ENCODE data around the gene PCDHA5. TPM values are rescaled to one million over a fixed set of nuclear protein-coding genes. Genes with fewer than 3 reads are reported as not detected.
"Not testable (repeated sequence)": the region's sequence is repeated elsewhere in the genome, so short reads cannot be mapped to it uniquely, and the experiment has no call there.

PCDHA5 gene
- polyA plus RNA-seq, 1 donor (not counting 4 experiments of a cell fraction or from before 2014, with no cell fraction given): not detected

- Histone ChIP-seq H3K4me3 (ENCODE audit: control insufficient read depth in 2 of 3, extremely low read depth in 1 of 3, insufficient read depth in 2 of 3, low read depth in 1 of 3, low read length in 3 of 3) (no peak within 1 kb of the TSS), H3K36me3 (ENCODE audit: control insufficient read depth in 2 of 2, extremely low read depth in 1 of 2, insufficient read depth in 2 of 2, low read length in 2 of 2) (no peaks in the 10 kb centered on the region), H3K27ac (ENCODE audit: control insufficient read depth, insufficient read depth, low read length) (no peak within 1 kb of the TSS), H3K9me1 (ENCODE audit: control insufficient read depth, extremely low read depth, insufficient read depth, low read length) (no peaks in the 10 kb centered on the region), H2AFZ (ENCODE audit: control insufficient read depth, low read length) (no peak within 1 kb of the TSS), H3K79me2 (ENCODE audit: control insufficient read depth, insufficient read depth, low read length) (no peaks in the 10 kb centered on the region), H3K4me1 (ENCODE audit: control insufficient read depth, extremely low read depth, insufficient read depth, low read length) (no peaks in the 10 kb centered on the region), H3K27me3 (ENCODE audit: control insufficient read depth, extremely low read depth, insufficient read depth, low read length) (no peaks in the 10 kb centered on the region), H3K9ac (ENCODE audit: control insufficient read depth, extremely low read depth, insufficient read depth, low read length) (no peak within 1 kb of the TSS), H3K4me2 (ENCODE audit: control insufficient read depth, extremely low read depth, insufficient read depth, low read depth, low read length) (no peak within 1 kb of the TSS), H3K9me3 (ENCODE audit: control insufficient read depth, low read depth, low read length) (peaks cover 16% of the 10 kb centered on the region), H4K20me1 (ENCODE audit: control insufficient read depth, extremely low read depth, insufficient read depth, low read length) (no peaks in the 10 kb centered on the region)
- DNase-seq (ENCODE audit: low read depth, low spot score) (no peak), FAIRE-seq (no peak)
- TF ChIP-seq, protein P1, sequence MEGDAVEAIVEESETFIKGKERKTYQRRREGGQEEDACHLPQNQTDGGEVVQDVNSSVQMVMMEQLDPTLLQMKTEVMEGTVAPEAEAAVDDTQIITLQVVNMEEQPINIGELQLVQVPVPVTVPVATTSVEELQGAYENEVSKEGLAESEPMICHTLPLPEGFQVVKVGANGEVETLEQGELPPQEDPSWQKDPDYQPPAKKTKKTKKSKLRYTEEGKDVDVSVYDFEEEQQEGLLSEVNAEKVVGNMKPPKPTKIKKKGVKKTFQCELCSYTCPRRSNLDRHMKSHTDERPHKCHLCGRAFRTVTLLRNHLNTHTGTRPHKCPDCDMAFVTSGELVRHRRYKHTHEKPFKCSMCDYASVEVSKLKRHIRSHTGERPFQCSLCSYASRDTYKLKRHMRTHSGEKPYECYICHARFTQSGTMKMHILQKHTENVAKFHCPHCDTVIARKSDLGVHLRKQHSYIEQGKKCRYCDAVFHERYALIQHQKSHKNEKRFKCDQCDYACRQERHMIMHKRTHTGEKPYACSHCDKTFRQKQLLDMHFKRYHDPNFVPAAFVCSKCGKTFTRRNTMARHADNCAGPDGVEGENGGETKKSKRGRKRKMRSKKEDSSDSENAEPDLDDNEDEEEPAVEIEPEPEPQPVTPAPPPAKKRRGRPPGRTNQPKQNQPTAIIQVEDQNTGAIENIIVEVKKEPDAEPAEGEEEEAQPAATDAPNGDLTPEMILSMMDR (optimal IDR thresholded peaks at IDR 0.05 in 1 of 3, IDR thresholded peaks at IDR 0.05 in 1 of 3, conservative IDR thresholded peaks at IDR 0.05 in 1 of 3; ENCODE audit: extremely low read depth in 1 of 3, insufficient read depth in 2 of 3, low read length in 3 of 3): no peak
- no peak for TF ChIP-seq EZH2 (IDR thresholded peaks at IDR 0.05; ENCODE audit: low read length)
- dilution Hi-C loops (cut with MboI; ENCODE audit: extremely low pct_ligation_motif_present, low sequenced_read_pairs): no loop called here
Observed at GRCh38 chr5:140833993-140834392, 12.6 kb downstream of the PCDHA5 start, which contains the start of gene PCDHA7. PCDHA7 (plus strand) TSS chr5:140834269; CDS start chr5:140834384, 115 bp downstream.

DNA sequence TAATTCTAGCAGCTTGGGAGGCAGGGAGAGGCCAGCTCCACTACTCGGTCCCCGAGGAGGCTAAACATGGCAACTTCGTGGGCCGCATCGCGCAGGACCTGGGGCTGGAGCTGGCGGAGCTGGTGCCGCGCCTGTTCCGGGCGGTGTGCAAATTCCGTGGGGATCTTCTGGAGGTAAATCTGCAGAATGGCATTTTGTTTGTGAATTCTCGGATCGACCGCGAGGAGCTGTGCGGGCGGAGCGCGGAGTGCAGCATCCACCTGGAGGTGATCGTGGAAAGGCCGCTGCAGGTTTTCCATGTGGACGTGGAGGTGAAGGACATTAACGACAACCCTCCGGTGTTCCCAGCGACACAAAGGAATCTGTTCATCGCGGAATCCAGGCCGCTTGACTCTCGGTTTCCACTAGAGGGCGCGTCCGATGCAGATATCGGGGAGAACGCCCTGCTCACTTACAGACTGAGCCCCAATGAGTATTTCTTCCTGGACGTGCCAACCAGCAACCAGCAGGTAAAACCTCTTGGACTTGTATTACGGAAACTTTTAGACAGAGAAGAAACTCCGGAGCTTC, 13.1 kb downstream of the PCDHA5 start:
- H3K27me3 ChIP-seq (ENCODE audit: control insufficient read depth, extremely low read depth, insufficient read depth, low read length); DNase-seq (ENCODE audit: low read depth, low spot score); FAIRE-seq; H3K4me2 ChIP-seq (ENCODE audit: control insufficient read depth, extremely low read depth, insufficient read depth, low read depth, low read length); dilution Hi-C loops (cut with MboI; ENCODE audit: extremely low pct_ligation_motif_present, low sequenced_read_pairs); H3K36me3 ChIP-seq (ENCODE audit: control insufficient read depth in 2 of 2, extremely low read depth in 1 of 2, insufficient read depth in 2 of 2, low read length in 2 of 2); H3K4me3 ChIP-seq (ENCODE audit: control insufficient read depth in 2 of 3, extremely low read depth in 1 of 3, insufficient read depth in 2 of 3, low read depth in 1 of 3, low read length in 3 of 3); H3K9ac ChIP-seq (ENCODE audit: control insufficient read depth, extremely low read depth, insufficient read depth, low read length); H4K20me1 ChIP-seq (ENCODE audit: control insufficient read depth, extremely low read depth, insufficient read depth, low read length); H3K9me1 ChIP-seq (ENCODE audit: control insufficient read depth, extremely low read depth, insufficient read depth, low read length); H3K4me1 ChIP-seq (ENCODE audit: control insufficient read depth, extremely low read depth, insufficient read depth, low read length); H3K79me2 ChIP-seq (ENCODE audit: control insufficient read depth, insufficient read depth, low read length); H3K27ac ChIP-seq (ENCODE audit: control insufficient read depth, insufficient read depth, low read length); H2AFZ ChIP-seq (ENCODE audit: control insufficient read depth, low read length): not testable (repeated sequence)
- H3K9me3 ChIP-seq (ENCODE audit: control insufficient read depth, low read depth, low read length): peaks cover 16% of the 10 kb centered on the region

All from keratinocyte (primary cell).